Measurements from ENCODE around the gene CRTAC1.

Gene CRTAC1

DNA sequence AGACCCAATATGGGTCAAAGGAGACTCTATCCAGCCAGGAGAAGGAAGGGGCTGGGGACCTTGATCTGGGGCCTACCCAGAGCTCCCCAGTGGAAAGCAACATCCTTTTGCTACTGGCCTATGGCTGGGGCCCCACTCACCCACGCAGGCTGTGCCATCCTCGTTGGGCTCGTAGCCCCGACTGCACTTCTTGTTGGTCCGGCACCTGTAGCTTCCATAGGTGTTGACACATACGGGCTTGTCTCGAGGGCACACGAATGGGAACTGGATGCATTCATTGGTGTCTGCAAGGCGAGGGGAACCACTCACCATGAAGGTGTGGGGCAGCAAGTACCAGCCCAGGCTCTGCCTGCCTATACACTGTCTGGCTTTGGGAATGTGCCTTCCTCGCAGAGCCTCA, 150.3 kb downstream of the CRTAC1 start:
- no peak for DNase-seq (ENCODE audit: low read depth)
- H3K4me3 ChIP-seq (ENCODE audit: low read depth, low read length) = no peak overlapping the region
- TF ChIP-seq, protein P1, sequence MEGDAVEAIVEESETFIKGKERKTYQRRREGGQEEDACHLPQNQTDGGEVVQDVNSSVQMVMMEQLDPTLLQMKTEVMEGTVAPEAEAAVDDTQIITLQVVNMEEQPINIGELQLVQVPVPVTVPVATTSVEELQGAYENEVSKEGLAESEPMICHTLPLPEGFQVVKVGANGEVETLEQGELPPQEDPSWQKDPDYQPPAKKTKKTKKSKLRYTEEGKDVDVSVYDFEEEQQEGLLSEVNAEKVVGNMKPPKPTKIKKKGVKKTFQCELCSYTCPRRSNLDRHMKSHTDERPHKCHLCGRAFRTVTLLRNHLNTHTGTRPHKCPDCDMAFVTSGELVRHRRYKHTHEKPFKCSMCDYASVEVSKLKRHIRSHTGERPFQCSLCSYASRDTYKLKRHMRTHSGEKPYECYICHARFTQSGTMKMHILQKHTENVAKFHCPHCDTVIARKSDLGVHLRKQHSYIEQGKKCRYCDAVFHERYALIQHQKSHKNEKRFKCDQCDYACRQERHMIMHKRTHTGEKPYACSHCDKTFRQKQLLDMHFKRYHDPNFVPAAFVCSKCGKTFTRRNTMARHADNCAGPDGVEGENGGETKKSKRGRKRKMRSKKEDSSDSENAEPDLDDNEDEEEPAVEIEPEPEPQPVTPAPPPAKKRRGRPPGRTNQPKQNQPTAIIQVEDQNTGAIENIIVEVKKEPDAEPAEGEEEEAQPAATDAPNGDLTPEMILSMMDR (IDR thresholded peaks at IDR 0.05; ENCODE audit: low read depth, low read length, missing control alignments) = no peak
- in situ Hi-C loops (cut with HindIII; ENCODE audit: low sequenced_read_pairs) = no loop called here

DNA sequence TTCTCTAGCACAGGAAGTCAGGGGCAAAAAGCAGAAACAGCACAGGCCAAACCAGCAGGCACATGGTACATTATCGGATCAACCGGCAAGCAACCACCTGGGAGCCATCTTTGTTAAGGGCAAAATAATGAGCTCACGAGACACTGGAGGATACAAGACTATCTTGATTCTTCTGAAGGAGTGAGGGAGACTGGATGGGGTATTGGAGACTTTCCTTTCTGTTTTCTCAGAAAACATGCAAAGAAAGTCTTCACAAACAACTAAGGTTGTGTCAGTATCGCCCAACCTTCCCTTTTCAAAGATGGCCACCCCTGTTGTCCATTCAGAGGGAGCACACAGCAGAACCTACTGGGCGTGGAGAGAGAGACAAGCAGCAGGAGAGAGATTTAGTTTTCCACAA, 151.2 kb downstream of the CRTAC1 start:
- no peak overlapping the region for H3K4me3 ChIP-seq (ENCODE audit: low read depth, low read length)
- TF ChIP-seq, protein P1 (IDR thresholded peaks at IDR 0.05; ENCODE audit: low read depth, low read length, missing control alignments) = no peak
- DNase-seq (ENCODE audit: low read depth) = no peak
- in situ Hi-C loops (cut with HindIII; ENCODE audit: low sequenced_read_pairs) = no loop called here

DNA sequence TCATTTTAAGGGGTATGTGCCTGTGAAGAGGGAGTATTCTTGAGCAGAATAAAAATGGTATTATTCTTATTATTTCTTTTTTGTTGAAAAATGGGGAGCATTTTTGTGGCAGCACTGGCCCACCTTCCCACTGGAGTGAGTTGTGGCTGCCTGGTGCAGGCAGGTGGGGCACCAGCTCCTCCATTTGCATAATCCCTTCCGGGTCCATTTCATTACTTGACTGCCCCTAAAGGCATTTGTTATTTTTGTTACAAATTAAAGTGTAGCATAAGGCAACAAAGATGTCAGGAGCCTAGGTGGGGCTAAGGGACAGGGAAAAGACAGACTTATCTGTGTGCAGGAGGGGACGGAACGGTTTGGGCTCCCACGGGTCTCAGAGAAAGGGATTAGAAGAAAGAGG, 154.0 kb downstream of the CRTAC1 start:
- TF ChIP-seq, protein P1 (IDR thresholded peaks at IDR 0.05; ENCODE audit: low read depth, low read length, missing control alignments) = no peak
- no peak for DNase-seq (ENCODE audit: low read depth)
- H3K4me3 ChIP-seq (ENCODE audit: low read depth, low read length) = no peak overlapping the region
- in situ Hi-C loops (cut with HindIII; ENCODE audit: low sequenced_read_pairs) = no loop called here

DNA sequence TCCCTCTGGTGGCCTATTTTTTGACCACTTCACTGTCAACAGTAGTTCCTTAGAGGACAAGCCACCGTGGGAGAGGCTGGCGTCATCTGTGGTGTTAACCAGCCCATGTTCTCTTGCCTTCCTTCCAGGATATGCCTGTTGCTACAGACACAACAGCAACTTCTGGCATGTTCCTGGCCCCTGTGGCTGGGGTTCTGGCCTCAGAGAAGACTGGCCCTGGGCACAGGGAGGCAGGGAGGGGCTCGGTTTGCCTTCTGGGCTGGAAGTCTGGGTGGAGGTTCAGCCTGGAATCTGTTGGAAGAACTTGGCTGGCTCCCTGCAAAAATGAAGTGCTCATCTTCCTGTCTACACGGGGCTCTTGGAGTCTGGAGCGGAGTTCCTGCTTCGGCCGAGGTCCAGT, 155.0 kb downstream of the CRTAC1 start:
- in situ Hi-C loops (cut with HindIII; ENCODE audit: low sequenced_read_pairs) = no loop called here
- TF ChIP-seq, protein P1 (IDR thresholded peaks at IDR 0.05; ENCODE audit: low read depth, low read length, missing control alignments) = no peak
- DNase-seq (ENCODE audit: low read depth) = no peak
- H3K4me3 ChIP-seq (ENCODE audit: low read depth, low read length) = no peak overlapping the region

DNA sequence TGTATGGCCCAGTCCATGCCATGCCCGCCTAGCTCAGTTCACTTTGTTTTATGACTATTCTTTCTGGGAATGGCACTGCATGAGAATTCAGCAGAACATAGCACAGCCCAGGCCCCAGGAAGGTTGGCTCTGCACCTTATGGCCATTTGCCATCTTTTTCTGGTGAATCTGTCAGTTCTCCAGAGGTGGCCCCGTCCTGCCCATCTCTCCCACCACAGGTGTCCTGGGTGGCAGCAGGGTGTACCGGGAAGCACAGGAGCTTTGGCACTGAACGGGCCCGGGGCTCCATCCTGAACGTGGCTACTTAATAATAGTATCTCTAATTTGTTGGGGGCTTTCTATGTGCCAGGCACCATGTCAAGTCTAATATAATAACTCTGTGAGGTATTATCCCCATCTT, 156.1 kb downstream of the CRTAC1 start:
- no peak overlapping the region for H3K4me3 ChIP-seq (ENCODE audit: low read depth, low read length)
- TF ChIP-seq, protein P1 (IDR thresholded peaks at IDR 0.05; ENCODE audit: low read depth, low read length, missing control alignments) = no peak
- in situ Hi-C loops (cut with HindIII; ENCODE audit: low sequenced_read_pairs) = no loop called here
- DNase-seq (ENCODE audit: low read depth) = no peak

DNA sequence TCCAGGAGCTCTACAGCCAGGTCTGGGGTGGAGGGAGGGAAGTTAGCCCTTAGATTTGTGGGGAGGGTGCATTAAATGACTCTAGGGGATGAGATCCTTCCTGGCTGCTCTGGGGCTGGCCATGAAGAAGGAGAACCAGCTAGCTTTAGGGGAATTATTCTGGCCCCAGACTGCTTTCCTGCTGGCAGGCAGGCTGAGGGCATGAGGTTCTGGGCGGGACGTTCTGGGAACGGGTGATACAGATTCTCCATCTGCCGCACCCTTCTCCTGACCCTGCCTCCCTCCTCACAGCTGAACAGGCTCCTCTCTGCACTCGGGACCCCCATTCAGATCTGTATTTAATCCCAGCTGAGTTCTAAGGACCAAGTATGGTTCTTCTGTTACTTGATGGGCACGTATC, 156.9 kb downstream of the CRTAC1 start:
- TF ChIP-seq, protein P1 (IDR thresholded peaks at IDR 0.05; ENCODE audit: low read depth, low read length, missing control alignments) = no peak
- DNase-seq (ENCODE audit: low read depth) = no peak
- in situ Hi-C loops (cut with HindIII; ENCODE audit: low sequenced_read_pairs) = no loop called here
- H3K4me3 ChIP-seq (ENCODE audit: low read depth, low read length) = no peak overlapping the region

GRCh38 chr10:97870990-97871389, 159.4 kb downstream of the CRTAC1 start:
- DNase-seq (ENCODE audit: low read depth) = no peak
- in situ Hi-C loops (cut with HindIII; ENCODE audit: low sequenced_read_pairs) = no loop called here
- H3K4me3 ChIP-seq (ENCODE audit: low read depth, low read length) = no peak overlapping the region
- TF ChIP-seq, protein P1 (IDR thresholded peaks at IDR 0.05; ENCODE audit: low read depth, low read length, missing control alignments) = no peak
